HK-2 (cell line): ENCODE results near the gene MTIF3.

ENCODE experiments used
- DNase-seq: peaks from one replicate; pipeline ENCODE4 v3.0.0-alpha.2; 2018; ENCODE audit not compliant: unreplicated experiment

Gene MTIF3

DNA sequence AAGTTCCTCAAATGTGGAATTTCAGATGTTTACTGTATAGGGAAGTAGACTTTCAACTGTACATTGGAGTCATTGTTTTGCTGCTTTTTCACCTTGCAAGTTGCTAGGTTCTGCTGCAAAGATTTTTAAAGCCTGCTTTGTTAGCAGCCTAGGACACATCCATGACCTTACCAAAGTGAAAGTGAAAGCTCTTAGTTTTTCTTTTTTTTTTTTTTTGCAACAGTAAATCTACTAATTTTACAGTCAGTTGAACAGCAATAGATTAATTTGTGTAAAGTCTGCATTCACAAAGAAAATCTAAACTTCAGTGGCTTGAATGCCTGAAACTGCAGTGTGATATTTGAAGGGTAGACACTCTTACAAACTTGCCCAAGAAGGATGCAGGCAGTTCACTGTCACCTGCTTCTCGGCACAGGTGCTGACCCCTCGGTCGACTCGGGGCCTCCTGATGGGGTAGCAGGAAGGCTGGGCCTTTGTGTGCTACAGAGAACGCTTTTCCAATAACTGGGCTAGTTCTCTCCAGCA, 5.0 kb upstream of the MTIF3 start:
- DNase-seq, result no peak

GRCh38 chr13:27450921-27451471, 632 bp upstream of the MTIF3 start:
- peak; percentile 31 for DNase-seq

GRCh38 chr13:27449081-27449603, 1.2 kb downstream of the MTIF3 start:
- peak; percentile 13 for DNase-seq

DNA sequence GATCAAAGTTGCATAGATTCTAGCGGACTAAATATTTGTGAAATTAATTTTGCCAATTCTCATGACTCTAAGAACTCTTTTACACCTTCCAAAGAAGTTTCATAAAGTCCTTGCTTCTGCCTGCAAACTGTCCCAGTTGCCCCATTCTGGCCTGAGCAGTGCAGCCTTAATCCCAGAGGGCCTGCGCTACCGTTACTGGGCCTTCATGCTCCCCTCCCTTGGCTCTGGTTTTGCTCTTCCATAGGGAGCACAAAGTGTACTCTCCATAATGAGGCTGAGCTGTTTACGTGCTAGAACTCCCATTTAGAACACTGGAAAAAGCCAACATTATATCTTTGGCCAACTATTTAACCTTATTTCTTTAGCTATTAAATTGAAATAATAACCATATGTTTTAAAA, 2.1 kb downstream of the MTIF3 start:
- DNase-seq, result no peak

DNA sequence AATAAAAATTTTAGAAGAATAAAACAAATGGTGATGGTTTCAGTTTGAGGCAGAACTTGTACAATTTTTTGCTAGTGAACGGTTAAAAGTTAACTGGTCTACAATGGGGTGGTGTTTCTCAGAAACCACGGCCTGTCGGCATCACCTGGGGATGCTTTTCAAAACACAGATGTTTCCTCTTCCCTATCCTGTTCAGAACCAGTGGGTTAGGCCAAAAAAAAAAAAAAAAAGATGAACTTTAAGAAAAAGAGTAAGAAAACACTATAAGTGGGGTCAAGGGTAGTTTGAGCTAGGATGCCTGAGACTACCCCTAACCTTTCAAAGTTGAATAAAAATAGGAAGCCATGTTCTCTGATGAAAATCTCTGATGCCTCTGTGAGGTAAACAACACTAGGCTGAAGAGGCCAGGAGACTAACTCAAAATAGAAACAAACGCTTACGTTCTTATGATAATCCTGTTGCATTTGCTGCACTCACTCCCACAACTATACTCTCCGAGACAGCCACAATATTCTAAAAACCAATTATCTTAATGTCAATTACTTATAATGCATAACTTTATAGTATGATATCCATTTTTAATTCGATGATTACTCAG, 3.3 kb downstream of the MTIF3 start:
- DNase-seq, result no peak

DNA sequence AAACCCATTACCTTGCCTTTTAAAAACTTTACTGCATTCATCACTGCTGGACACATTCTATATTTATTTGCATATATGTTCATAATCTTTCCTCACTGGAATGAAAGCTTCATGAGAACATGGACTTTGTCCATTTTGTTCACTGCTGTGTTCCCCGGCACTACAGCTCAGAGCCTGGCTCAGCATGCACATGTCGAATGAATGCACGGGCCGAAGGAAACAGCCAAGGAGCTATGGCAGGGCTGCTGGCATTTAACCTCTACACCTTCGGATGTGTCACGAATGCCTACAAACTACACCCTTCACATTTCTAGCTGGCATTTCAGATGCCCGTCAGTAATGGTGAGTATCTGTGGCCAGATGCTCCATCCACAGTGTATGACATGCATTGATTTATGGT, 7.6 kb downstream of the MTIF3 start:
- DNase-seq, result no peak

- DNase-seq, result no peak
Measured at GRCh38 chr13:27442071-27442647, 8.2 kb downstream of the MTIF3 start.

DNA sequence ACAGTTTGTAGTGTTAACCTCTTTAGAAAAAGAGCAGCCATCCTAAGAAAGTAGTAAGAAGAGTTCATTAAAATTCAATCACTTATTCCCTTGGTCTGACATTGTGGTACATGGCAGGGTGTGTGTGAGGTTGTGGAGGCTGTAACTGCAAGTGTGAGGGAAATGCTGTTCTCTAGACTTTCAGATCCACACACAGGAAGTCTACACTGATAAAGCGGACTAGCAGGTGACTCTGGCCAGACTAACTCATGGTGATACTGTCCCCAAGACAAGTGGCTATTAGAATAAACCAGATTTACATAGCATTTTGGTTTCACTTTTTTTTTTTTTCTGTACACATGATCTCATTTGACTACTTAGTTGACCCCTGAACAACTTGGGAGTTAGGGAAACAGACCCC, 10.0 kb downstream of the MTIF3 start:
- DNase-seq, result no peak

GRCh38 chr13:27437126-27437525, 13.2 kb downstream of the MTIF3 start:
- DNase-seq, result no peak

GRCh38 chr13:27432611-27433210, 17.7 kb downstream of the MTIF3 start:
- no peak for DNase-seq

DNA sequence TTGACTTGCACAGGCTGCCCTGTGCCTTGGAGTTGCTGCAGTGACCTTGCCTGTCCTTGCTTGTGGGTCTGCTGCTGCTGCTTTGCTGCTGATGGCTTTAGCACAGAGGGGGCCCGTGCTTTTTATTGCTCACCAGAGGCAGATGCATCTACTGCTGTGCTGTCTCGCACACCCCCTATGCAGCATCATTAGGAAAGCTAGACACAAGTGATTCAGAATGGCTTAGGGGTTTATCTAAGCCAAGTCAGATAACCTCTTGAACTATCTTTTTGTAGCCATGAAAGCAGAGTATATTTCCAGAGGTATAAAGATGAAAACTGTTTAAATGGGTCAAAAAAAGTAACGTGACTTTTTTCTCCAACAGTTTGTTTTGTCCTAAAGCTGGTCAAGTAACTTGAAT, 18.2 kb downstream of the MTIF3 start:
- DNase-seq, result no peak

- DNase-seq, result no peak
Measured at GRCh38 chr13:27428160-27428559, 22.2 kb downstream of the MTIF3 start.

DNA sequence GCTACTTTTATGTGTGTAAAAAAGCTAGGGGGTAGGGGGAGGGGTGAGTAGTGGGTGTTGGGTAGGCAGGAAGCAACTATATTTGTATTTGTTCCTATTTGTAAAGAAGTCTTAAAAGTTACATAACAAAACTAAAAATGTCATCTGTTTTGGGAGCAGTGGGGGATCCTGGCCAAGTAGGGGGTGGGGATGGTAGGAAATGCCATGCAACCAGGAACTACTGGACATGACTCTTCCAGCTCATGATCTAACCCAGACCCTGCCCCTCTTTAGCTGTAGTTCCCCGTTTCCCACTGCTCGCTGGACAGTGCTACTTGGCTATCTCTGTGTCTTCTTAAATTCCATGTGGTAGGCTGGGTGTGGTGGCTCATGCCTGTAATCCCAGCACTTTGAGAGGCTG, 22.7 kb downstream of the MTIF3 start:
- DNase-seq, result no peak

- peak; percentile 61 for DNase-seq
Measured at GRCh38 chr13:27425918-27426630, 24.3 kb downstream of the MTIF3 start.

DNA sequence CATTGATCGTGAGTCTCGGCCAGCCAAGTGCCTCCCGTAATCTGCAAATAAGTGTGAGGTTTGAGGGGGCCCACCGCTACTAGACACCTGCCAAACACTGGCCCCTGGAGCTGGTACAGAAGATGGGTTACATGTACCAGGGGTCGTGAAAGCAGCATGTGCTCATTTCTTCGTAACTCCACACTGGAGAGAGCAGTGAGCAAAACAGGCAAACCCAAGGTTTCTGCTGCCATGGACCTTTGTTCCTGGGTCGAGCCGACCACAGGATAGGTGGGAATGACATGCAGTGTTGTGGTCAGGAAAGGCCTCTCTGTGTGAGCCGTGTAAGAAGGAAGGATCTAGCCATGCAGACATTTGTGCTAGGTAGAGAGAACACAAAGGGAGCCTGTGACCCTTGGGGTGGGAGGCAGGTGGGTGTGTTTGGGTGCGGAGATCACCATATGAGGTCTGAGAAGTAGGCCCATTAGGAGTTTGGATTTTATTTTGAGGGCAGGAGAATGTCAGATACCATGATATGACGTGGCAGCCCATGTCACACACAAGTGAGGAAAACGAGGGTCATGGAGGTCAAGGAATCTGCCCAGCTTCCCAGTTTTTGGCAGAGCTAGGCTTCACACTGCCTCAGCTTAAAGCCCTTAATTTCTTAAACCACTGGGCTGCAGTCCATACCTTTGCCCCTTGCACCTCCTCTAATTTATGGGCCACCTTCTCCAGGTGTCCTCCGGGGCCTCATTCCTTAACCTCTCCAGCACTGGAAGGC, 25.0 kb downstream of the MTIF3 start:
- peak; percentile 7 for DNase-seq

DNA sequence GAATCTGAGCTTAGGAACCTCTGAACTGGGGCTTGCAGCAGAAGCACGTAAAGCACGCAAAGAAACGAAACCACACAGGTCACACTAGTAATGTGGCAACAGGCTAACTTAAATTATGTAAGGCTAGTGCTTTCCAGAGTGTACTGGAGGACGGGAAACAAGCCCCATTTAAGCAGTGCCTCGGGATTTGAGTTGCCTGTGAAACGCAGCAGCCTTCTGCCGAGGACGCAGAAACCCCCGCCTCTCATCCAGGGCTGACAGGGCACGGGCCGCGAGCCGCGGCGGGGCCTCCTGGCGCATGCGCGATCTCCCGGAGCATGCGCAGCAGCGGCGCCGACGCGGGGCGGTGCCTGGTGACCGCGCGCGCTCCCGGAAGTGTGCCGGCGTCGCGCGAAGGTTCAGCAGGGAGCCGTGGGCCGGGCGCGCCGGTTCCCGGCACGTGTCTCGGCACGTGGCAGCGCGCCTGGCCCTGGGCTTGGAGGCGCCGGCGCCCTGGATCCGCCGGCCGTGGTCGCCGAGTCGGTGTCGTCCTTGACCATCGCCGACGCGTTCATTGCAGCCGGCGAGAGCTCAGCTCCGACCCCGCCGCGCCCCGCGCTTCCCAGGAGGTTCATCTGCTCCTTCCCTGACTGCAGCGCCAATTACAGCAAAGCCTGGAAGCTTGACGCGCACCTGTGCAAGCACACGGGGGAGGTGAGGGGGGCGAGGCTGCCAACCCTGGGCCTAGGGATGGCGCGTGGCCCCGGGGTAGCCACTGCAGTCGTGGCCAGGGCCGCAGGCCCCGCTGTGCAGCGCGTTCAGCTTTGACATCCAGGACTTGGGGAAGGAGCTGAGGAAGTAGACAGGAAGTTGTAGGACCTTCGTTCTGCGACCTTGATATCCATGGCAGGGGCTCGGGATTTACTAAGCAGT, 25.9 kb downstream of the MTIF3 start, which contains the start of gene GTF3A:
Gene GTF3A (plus strand): TSS at position 374 of the 912 bp plus-strand sequence.
- peak; percentile 73 for DNase-seq

DNA sequence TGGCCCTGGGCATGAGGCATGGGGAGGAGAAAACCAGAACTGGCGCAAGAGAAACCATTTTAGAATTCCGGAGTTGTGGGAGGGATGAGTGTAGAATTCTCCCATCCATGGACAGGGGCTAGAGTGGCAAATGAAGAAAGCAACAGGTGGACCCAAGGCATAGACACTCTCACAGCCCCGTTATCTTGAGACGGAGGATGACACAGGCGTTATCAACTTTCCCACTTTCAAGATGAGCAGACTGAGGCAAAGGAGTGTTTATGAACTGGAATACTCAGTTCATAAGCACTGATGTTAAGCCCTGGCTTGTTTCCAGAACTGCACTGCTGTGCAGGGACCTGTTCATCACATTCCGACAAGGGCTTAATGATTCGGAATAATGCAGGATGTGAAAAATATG, 27.0 kb downstream of the MTIF3 start:
- no peak for DNase-seq

DNA sequence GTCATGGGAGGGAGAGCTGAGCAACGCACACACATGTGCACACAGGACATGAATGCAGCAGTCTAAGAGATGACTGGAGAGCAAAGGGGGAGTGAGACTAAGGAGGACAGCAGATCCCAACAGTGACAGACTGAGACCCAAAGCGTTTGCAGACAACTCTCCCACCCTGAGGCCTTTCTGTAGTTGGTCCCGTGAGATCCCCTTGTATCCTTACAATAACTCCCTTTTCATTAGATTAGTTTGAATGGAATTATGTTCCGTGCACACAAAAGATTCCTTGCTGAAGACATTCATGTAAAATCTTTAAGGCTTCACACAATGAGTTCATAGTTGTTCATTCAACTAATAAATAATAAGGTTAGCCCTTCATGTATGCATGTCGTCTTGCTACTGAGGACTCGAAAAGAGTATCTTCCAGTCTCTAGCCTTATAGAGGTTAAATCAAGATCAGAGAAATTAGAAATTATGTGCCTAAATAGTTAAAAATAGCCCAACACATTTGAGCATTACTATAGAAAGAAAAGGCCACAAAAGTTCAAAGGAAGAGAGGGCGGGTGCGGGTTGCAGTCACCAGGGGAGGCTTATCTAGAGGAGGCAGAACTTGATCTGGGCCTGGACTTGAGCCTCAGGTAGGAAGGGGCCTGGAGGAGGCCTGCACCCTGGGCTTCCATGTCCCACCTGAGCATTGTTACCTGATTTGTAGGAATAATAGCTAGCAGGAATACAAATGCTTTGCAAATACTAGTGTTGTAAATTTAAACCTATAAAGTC, 29.1 kb downstream of the MTIF3 start:
- DNase-seq, result no peak

DNA sequence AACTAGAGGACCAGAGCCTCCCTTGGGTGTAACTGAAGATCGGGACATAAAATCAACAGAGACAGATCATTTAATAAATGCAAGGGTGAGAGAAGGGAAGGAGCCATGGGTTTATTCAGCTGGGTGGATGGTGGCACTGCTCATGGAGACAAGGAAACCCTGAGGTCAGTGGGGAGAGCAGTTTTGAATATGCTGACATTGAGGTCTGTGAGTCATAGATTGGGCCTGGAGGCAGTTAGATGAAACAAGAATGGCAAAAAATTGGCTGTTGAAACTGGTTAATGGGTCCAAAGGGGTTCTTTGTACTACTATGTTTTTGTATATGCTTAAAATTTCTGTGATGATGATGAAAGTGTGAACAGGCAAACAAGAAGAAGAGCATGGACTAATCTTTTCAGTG, 31.0 kb downstream of the MTIF3 start:
- no peak for DNase-seq

DNA sequence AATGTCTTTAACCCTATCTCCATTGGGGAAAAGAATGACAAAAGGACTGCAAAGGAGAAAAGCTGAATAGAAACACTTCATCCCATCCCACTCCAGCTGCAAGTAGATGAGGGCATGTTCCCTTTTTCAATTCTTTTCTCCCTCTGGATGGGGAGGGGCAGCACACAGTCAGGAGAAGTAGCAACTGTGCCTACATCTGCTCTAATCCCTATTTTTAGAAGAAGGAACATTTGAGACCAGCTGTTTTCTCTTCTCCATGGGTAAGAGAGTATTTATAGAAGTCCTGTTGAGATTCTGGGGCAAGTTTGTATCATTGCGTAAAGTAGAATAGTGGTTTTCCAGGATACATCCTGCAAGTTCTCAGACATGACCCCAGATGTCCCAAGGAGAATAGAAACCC, 35.2 kb downstream of the MTIF3 start:
- DNase-seq, result no peak
